CD14-positive monocyte (primary cell): ENCODE results near the gene ANP32B. TPM values are rescaled to one million over a fixed set of nuclear protein-coding genes. Genes with fewer than 3 reads are reported as not detected.
A peak's percentile ranks its signal among the peaks of the same experiment; 100 is the strongest.

Source experiments
- DNase-seq, 3 donors: peaks; one replicate each; pipeline ENCODE4 v3.0.0-alpha.2; 2011 to 2022
- H2AFZ ChIP-seq: 2 replicates; pipeline ENCODE4 v1.6.0; 2012; ENCODE audit warnings: mild to moderate bottlenecking, low read depth, low read length, inconsistent platforms; ENCODE audit not compliant: insufficient read depth, poor library complexity, severe bottlenecking
- H3K27ac ChIP-seq, 2 donors: 1 replicate in 1 of 2; 2 replicates in 1 of 2; pipeline ENCODE4 v1.5.1; 2012 to 2013; ENCODE audit warnings: low read length in 2 of 2, control low read depth in 1 of 2, inconsistent platforms in 1 of 2, low read depth in 1 of 2, mild to moderate bottlenecking in 1 of 2
- H3K27me3 ChIP-seq, 2 donors: one replicate each; pipeline versions ENCODE4 v1.6.0 to v1.6.1; 2011 to 2013; ENCODE audit warnings: low read length in 2 of 2; ENCODE audit not compliant: control insufficient read depth in 2 of 2, insufficient read depth in 2 of 2
- H3K36me3 ChIP-seq, 2 donors: replicated peaks in 1 of 2; 1 replicate in 1 of 2; 2 replicates in 1 of 2; pipeline versions ENCODE4 v1.5.1 to v1.6.1; 2012 to 2013; ENCODE audit warnings: low read length in 2 of 2, control low read depth in 1 of 2, inconsistent platforms in 1 of 2, mild to moderate bottlenecking in 1 of 2; ENCODE audit not compliant: insufficient read depth in 2 of 2, control insufficient read depth in 1 of 2
- H3K4me1 ChIP-seq, 2 donors: 1 replicate in 1 of 2; 2 replicates in 1 of 2; pipeline versions ENCODE4 v1.5.1 to v1.6.1; 2012 to 2013; ENCODE audit warnings: low read length in 2 of 2, control low read depth in 1 of 2, inconsistent platforms in 1 of 2, mild to moderate bottlenecking in 1 of 2, moderate library complexity in 1 of 2; ENCODE audit not compliant: insufficient read depth in 2 of 2, control insufficient read depth in 1 of 2
- H3K4me2 ChIP-seq: replicated peaks from 2 replicates; pipeline ENCODE3; 2012; ENCODE audit warnings: low read length, moderate library complexity, mild to moderate bottlenecking; ENCODE audit not compliant: poor library complexity, severe bottlenecking; ENCODE audit errors: extremely low read depth
- H3K4me3 ChIP-seq, 3 experiments: fragments of 200-600 bp in 1 of 3; sonication (generic) in 1 of 3; replicated peaks in 1 of 3; 1 replicate in 2 of 3; 2 replicates in 1 of 3; pipeline ENCODE4 v1.5.1; 2011 to 2013; ENCODE audit warnings: low read length in 3 of 3, mild to moderate bottlenecking in 3 of 3, control low read depth in 2 of 3, low read depth in 2 of 3, inconsistent platforms in 1 of 3, moderate library complexity in 1 of 3
- H3K79me2 ChIP-seq: 2 replicates; pipeline ENCODE4 v1.6.0; 2012; ENCODE audit warnings: mild to moderate bottlenecking, control low read depth, inconsistent platforms, low read length, moderate library complexity; ENCODE audit not compliant: insufficient read depth
- H3K9ac ChIP-seq: 2 replicates; pipeline ENCODE4 v1.6.0; 2017; ENCODE audit warnings: low read length, mild to moderate bottlenecking; ENCODE audit not compliant: insufficient read depth, poor library complexity, severe bottlenecking
- H3K9me3 ChIP-seq, 2 donors: replicated peaks in 1 of 2; 1 replicate in 1 of 2; 2 replicates in 1 of 2; pipeline versions ENCODE4 v1.5.1 to v1.6.1; 2012 to 2013; ENCODE audit warnings: low read length in 2 of 2, control low read depth in 1 of 2; ENCODE audit not compliant: control insufficient read depth in 1 of 2, insufficient read depth in 1 of 2
- H4K20me1 ChIP-seq: 2 replicates; pipeline ENCODE4 v1.6.0; 2012; ENCODE audit warnings: mild to moderate bottlenecking, low read length, control low read depth, moderate library complexity; ENCODE audit not compliant: insufficient read depth
- H3K27ac Mint-ChIP-seq, 7 donors: one replicate each; pipeline ENCODE4 v1.8.0; 2020; ENCODE audit warnings: mild to moderate bottlenecking in 7 of 7, mixed read lengths in 7 of 7, moderate library complexity in 6 of 7, inconsistent platforms in 2 of 7
- H3K27me3 Mint-ChIP-seq, 3 donors: one replicate each; pipeline ENCODE4 v1.8.0; 2021 to 2022; ENCODE audit warnings: low read depth in 3 of 3, mild to moderate bottlenecking in 3 of 3, mixed read lengths in 3 of 3, moderate library complexity in 3 of 3, inconsistent platforms in 1 of 3
- H3K36me3 Mint-ChIP-seq, 2 donors: one replicate each; pipeline ENCODE4 v1.8.0; 2020; ENCODE audit warnings: mixed read lengths in 2 of 2, inconsistent platforms in 1 of 2, mild to moderate bottlenecking in 1 of 2
- H3K4me1 Mint-ChIP-seq: one replicate; pipeline ENCODE4 v1.8.0; 2020; ENCODE audit warnings: mild to moderate bottlenecking, mixed read lengths
- H3K4me3 Mint-ChIP-seq, 2 donors: one replicate each; pipeline ENCODE4 v1.8.0; 2020; ENCODE audit warnings: mild to moderate bottlenecking in 2 of 2, mixed read lengths in 2 of 2, moderate library complexity in 1 of 2
- H3K9me3 Mint-ChIP-seq, 7 donors: one replicate each; pipeline ENCODE4 v1.8.0; 2020 to 2022; ENCODE audit warnings: mixed read lengths in 7 of 7, mild to moderate bottlenecking in 6 of 7, moderate library complexity in 6 of 7, inconsistent platforms in 2 of 7
- CTCF ChIP-seq: fragments of 200-600 bp; IDR thresholded peaks from one replicate; pipeline ENCODE4 v1.8.0; 2022; ENCODE audit warnings: antibody characterized with exemption, mild to moderate bottlenecking
- WGBS: methylation state at CpG from one replicate; pipeline ENCODE4 v1.1.5; 2013; ENCODE audit warnings: missing lambda C conversion rate; ENCODE audit not compliant: insufficient coverage; 5-methylcytosine and 5-hydroxymethylcytosine counted together
- intact Hi-C, 2 donors: fragments of 100-400 bp; cut with micrococcal nuclease; formaldehyde crosslinking; loops; one replicate each; pipeline versions ENCODE4 v1.15.0 to v1.15.1; 2023
- polyA plus RNA-seq, 3 donors: library from polyadenylated mRNA; depleted of rRNA in 1 of 3; unstranded in 2 of 3; stranded (reverse) in 1 of 3; fragments of 300-500 nt in 2 of 3; fragments of >200 nt in 1 of 3; fragmentation: Illumina TruSeq in 2 of 3; gene quantifications; 1 replicate in 2 of 3; 2 replicates in 1 of 3; pipeline ENCODE4 v1.2.3, GENCODE V29; 2012 to 2021

The ANP32B gene
- polyA plus RNA-seq, 3 donors, result 29.7 to 40.7 (median 30.8) TPM

GRCh38 chr9:98046180-98046543 lies 63.0 kb downstream of the ANP32B start:
- Mint-ChIP-seq H3K9me3 (peaks cover 0 to 8% (median 5%) of the 10 kb centered on the region in 7 donors), H3K4me1 (peaks cover 43% of the 10 kb centered on the region), H3K36me3 (peaks cover 0 to 4% of the 10 kb centered on the region in 2 donors), H3K27me3 (peaks cover 0 to 3% (median 0%) of the 10 kb centered on the region in 3 donors), H3K27ac (peak overlapping the region in 4 of 7 donors; percentile 69 to 93 (median 92)), H3K4me3 (peak overlapping the region; percentile 64 to 82)
- peak overlapping the region in 1 of 3 experiments; percentile 67 for H3K4me3 ChIP-seq
- no peaks in the 10 kb centered on the region for H3K36me3 ChIP-seq
- H3K27me3 ChIP-seq, result no peaks in the 10 kb centered on the region
- H2AFZ ChIP-seq, result peak overlapping the region; percentile 79
- TF ChIP-seq CTCF, result no peak
- H3K9me3 ChIP-seq, result peaks cover 0 to 6% of the 10 kb centered on the region in 2 donors
- 85% methylated on average over 3 of the region's 9 CpGs for WGBS
- peak overlapping the region; percentile 58 for H3K4me2 ChIP-seq
- no peak for DNase-seq
- H3K9ac ChIP-seq, result no peak overlapping the region
- intact Hi-C loops, result no loop called here
- peak overlapping the region in 1 of 2 donors; percentile 85 for H3K27ac ChIP-seq
- H3K4me1 ChIP-seq, result peaks cover 27 to 44% of the 10 kb centered on the region in 2 donors
- H4K20me1 ChIP-seq, result no peaks in the 10 kb centered on the region
- peaks cover 52% of the 10 kb centered on the region for H3K79me2 ChIP-seq

- Histone ChIP-seq H3K4me1 (peaks cover 27 to 44% of the 10 kb centered on the region in 2 donors), H2AFZ (no peak overlapping the region), H3K4me3 (no peak overlapping the region), H3K4me2 (no peak overlapping the region), H3K36me3 (peaks cover 0 to 7% of the 10 kb centered on the region in 2 donors), H3K9me3 (peaks cover 0 to 6% of the 10 kb centered on the region in 2 donors), H3K27me3 (no peaks in the 10 kb centered on the region), H3K9ac (no peak overlapping the region), H3K79me2 (peaks cover 52% of the 10 kb centered on the region), H4K20me1 (no peaks in the 10 kb centered on the region), H3K27ac (no peak overlapping the region)
- WGBS, result no CpG with 5 or more reads among the region's 5 CpGs
- no peak for TF ChIP-seq CTCF
- Mint-ChIP-seq H3K27ac (peak overlapping the region in 1 of 7 donors; percentile 47), H3K4me3 (no peak overlapping the region), H3K9me3 (peaks cover 0 to 8% (median 5%) of the 10 kb centered on the region in 7 donors), H3K4me1 (peaks cover 43% of the 10 kb centered on the region), H3K27me3 (peaks cover 0 to 3% (median 0%) of the 10 kb centered on the region in 3 donors), H3K36me3 (peaks cover 2 to 4% of the 10 kb centered on the region in 2 donors)
- intact Hi-C loops, result no loop called here
- DNase-seq, result no peak
Observed at GRCh38 chr9:98047002-98047401, 63.9 kb downstream of the ANP32B start.
